OCI-LY7 (cell line): ENCODE measurements around the gene MOB1B.

ENCODE experiments used
- EZH2phosphoT487 ChIP-seq: fragments of 200-600 bp; sonication (generic); IDR thresholded peaks from 2 replicates; pipeline ENCODE4 v1.6.1; 2018; ENCODE audit warnings: low read depth, borderline replicate concordance, mild to moderate bottlenecking, mixed run types, antibody characterized with exemption, low read length, moderate library complexity, mixed read lengths
- TF ChIP-seq, protein P1 (sequence below): fragments of 200-600 bp; sonication (generic); conservative IDR thresholded peaks from 2 replicates; pipeline ENCODE4 v1.5.1; 2014; ENCODE audit warnings: mild to moderate bottlenecking, antibody characterized with exemption, low read length, moderate library complexity, mixed read lengths

DNA sequence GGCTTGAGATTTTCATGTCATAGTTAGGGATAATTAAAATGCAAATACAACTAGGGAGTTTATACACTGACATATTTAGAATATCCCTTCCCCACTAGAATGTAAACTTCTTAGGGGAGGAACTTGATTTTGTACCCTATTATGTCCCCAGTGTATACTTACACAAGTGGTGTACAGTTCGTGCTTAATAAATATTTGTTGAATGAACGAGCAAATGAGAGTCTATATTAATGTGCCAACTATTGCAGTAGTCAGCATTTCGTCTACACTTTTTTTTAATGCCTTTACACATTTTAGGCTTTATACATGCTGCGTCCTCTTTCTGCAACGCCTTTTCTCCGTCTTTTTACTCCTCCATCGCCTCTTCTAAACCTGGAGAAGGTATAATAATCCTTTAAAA, 8.4 kb upstream of the MOB1B start:
- TF ChIP-seq, protein P1, sequence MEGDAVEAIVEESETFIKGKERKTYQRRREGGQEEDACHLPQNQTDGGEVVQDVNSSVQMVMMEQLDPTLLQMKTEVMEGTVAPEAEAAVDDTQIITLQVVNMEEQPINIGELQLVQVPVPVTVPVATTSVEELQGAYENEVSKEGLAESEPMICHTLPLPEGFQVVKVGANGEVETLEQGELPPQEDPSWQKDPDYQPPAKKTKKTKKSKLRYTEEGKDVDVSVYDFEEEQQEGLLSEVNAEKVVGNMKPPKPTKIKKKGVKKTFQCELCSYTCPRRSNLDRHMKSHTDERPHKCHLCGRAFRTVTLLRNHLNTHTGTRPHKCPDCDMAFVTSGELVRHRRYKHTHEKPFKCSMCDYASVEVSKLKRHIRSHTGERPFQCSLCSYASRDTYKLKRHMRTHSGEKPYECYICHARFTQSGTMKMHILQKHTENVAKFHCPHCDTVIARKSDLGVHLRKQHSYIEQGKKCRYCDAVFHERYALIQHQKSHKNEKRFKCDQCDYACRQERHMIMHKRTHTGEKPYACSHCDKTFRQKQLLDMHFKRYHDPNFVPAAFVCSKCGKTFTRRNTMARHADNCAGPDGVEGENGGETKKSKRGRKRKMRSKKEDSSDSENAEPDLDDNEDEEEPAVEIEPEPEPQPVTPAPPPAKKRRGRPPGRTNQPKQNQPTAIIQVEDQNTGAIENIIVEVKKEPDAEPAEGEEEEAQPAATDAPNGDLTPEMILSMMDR = no peak
- TF ChIP-seq EZH2phosphoT487 = no peak
